HCT116 (cell line): ENCODE measurements around the gene OR6A2. TPM values are rescaled to one million over a fixed set of nuclear protein-coding genes. Genes with fewer than 3 reads are reported as not detected.

ENCODE experiments used
- ATAC-seq: fragments of 200-7000 bp; cut with Tn5 transposase; 2 replicates; pipeline ENCODE4 v1.9.1; 2020; ENCODE audit warnings: mild to moderate bottlenecking, moderate library complexity
- BruUV-seq: library from RNA; stranded (reverse); fragments of 400-500 nt; replicated peaks from 2 replicates; lab custom pipeline; 2021; lab: Mats Ljungman, UMichigan
- CTCF ChIA-PET: fragments of 300-600 bp; sonication (Branson Sonifier 250); formaldehyde crosslinking; loops from one replicate; lab custom pipeline; 2021; ENCODE audit warnings: antibody characterized with exemption; lab: Charles Lee
- POLR2A ChIA-PET: fragments of 300-600, 350-600 bp; sonication (Branson Sonifier 250); formaldehyde crosslinking; loops from one replicate; lab custom pipeline; 2021; ENCODE audit warnings: antibody characterized with exemption; lab: Charles Lee
- RAD21 ChIA-PET, 2 experiments: fragments of 300-600 bp; sonication (Branson Sonifier 250); formaldehyde crosslinking; loops; one replicate each; lab custom pipeline; 2023; ENCODE audit warnings: low total read pairs in 2 of 2; ENCODE audit not compliant: uncharacterized antibody in 2 of 2, unreplicated experiment in 2 of 2, low non-redundant PET in 1 of 2; lab: Charles Lee
- DNase-seq: peaks from one replicate; pipeline ENCODE4 v3.0.0-alpha.2; 2010; ENCODE audit warnings: low read depth, low spot score
- H2AFZ ChIP-seq: fragments of 200-600 bp; shearing (Covaris generic), sonication (generic); 2 replicates; pipeline ENCODE4 v1.6.1; 2017; ENCODE audit warnings: low read depth, mixed run types, mixed read lengths, antibody characterized with exemption, low read length; ENCODE audit not compliant: poor library complexity, severe bottlenecking
- H3K27ac ChIP-seq: 2 replicates; pipeline ENCODE4 v1.5.1; 2012; ENCODE audit warnings: low read depth, low read length
- H3K27me3 ChIP-seq: fragments of 200-600 bp; sonication (generic); 2 replicates; pipeline ENCODE4 v1.6.1; 2016; ENCODE audit warnings: mixed run types, low read length, mixed read lengths; ENCODE audit not compliant: insufficient read depth
- H3K36me3 ChIP-seq, 2 experiments: fragments of 200-500 bp in 1 of 2; fragments of 200-600 bp in 1 of 2; sonication (Bioruptor generic) in 1 of 2; sonication (generic) in 1 of 2; 2 replicates each; pipeline versions ENCODE4 v1.5.1 to v1.6.1; 2014 to 2016; ENCODE audit warnings: low read length in 2 of 2, inconsistent platforms in 1 of 2, mixed read lengths in 1 of 2, mixed run types in 1 of 2; ENCODE audit not compliant: insufficient read depth in 2 of 2, control insufficient read depth in 1 of 2
- H3K4me1 ChIP-seq, 2 experiments: fragments of 200-600 bp in 1 of 2; sonication (generic) in 1 of 2; 2 replicates each; pipeline versions ENCODE4 v1.5.1 to v1.6.1; 2012 to 2017; ENCODE audit warnings: low read length in 2 of 2, inconsistent platforms in 1 of 2, mild to moderate bottlenecking in 1 of 2, mixed read lengths in 1 of 2, mixed run types in 1 of 2, moderate library complexity in 1 of 2; ENCODE audit not compliant: insufficient read depth in 2 of 2, control insufficient read depth in 1 of 2
- H3K4me2 ChIP-seq: fragments of 200-600 bp; sonication (generic); 2 replicates; pipeline ENCODE4 v1.6.1; 2017; ENCODE audit warnings: mixed run types, low read length, mixed read lengths
- H3K4me3 ChIP-seq, 2 experiments: fragments of 200-600 bp in 1 of 2; sonication (generic) in 1 of 2; replicated peaks in 1 of 2; 2 replicates each; pipeline ENCODE4 v1.5.1; 2011 to 2016; ENCODE audit warnings: low read length in 2 of 2, control low read depth in 1 of 2, low read depth in 1 of 2, mild to moderate bottlenecking in 1 of 2, mixed read lengths in 1 of 2, mixed run types in 1 of 2
- H3K79me2 ChIP-seq: fragments of 200-600 bp; sonication (generic); 2 replicates; pipeline ENCODE4 v1.6.1; 2017; ENCODE audit warnings: mild to moderate bottlenecking, mixed run types, low read length, moderate library complexity, mixed read lengths; ENCODE audit not compliant: insufficient read depth
- H3K9ac ChIP-seq: fragments of 200-600 bp; sonication (generic); 2 replicates; pipeline ENCODE4 v1.6.1; 2016; ENCODE audit warnings: low read length, mixed read lengths
- H3K9me2 ChIP-seq: fragments of 200-600 bp; sonication (generic), shearing (Covaris generic); 2 replicates; pipeline ENCODE4 v1.6.1; 2017; ENCODE audit warnings: mixed run types, mild to moderate bottlenecking, moderate library complexity; ENCODE audit not compliant: insufficient read depth
- H3K9me3 ChIP-seq, 2 experiments: fragments of 200-500 bp in 1 of 2; fragments of 200-600 bp in 1 of 2; sonication (Bioruptor generic) in 1 of 2; sonication (generic) in 1 of 2; 2 replicates each; pipeline ENCODE4 v1.6.1; 2014 to 2017; ENCODE audit warnings: low read length in 2 of 2, mixed read lengths in 2 of 2, inconsistent platforms in 1 of 2, low read depth in 1 of 2, mild to moderate bottlenecking in 1 of 2, mixed run types in 1 of 2, moderate library complexity in 1 of 2; ENCODE audit not compliant: control insufficient read depth in 1 of 2, insufficient read depth in 1 of 2
- H4K20me1 ChIP-seq: fragments of 200-600 bp; sonication (generic), shearing (Covaris generic); 2 replicates; pipeline ENCODE4 v1.6.1; 2017; ENCODE audit warnings: mixed run types, mild to moderate bottlenecking, moderate library complexity; ENCODE audit not compliant: insufficient read depth
- CEBPB ChIP-seq: IDR thresholded peaks from 2 replicates; pipeline ENCODE4 v1.6.1; 2012; ENCODE audit warnings: low read depth
- EGR1 ChIP-seq: IDR thresholded peaks from 2 replicates; pipeline ENCODE4 v1.6.1; 2012; ENCODE audit warnings: low read depth
- EZH2 ChIP-seq: fragments of 200-600 bp; sonication (generic); IDR thresholded peaks from 2 replicates; pipeline ENCODE4 v1.6.1; 2017; ENCODE audit warnings: antibody characterized with exemption, mixed run types
- JUND ChIP-seq: IDR thresholded peaks from 2 replicates; pipeline ENCODE4 v1.6.1; 2012
- POLR2A ChIP-seq: IDR thresholded peaks from 2 replicates; pipeline ENCODE4 v1.7.0; 2011; ENCODE audit warnings: borderline replicate concordance; ENCODE audit not compliant: insufficient read depth, insufficient read length; ENCODE audit errors: extremely low read depth
- POLR2AphosphoS5 ChIP-seq: IDR thresholded peaks from 2 replicates; pipeline ENCODE4 v1.6.1; 2011; ENCODE audit warnings: mild to moderate bottlenecking, low read depth, low read length, moderate library complexity
- SIN3A ChIP-seq: IDR thresholded peaks from 2 replicates; pipeline ENCODE4 v1.6.1; 2012; ENCODE audit warnings: low read depth
- SP1 ChIP-seq: IDR thresholded peaks from 2 replicates; pipeline ENCODE4 v1.6.1; 2012; ENCODE audit warnings: low read depth
- SRF ChIP-seq: IDR thresholded peaks from 2 replicates; pipeline ENCODE4 v1.6.1; 2012; ENCODE audit warnings: low read depth
- TCF7L2 ChIP-seq: IDR thresholded peaks from 2 replicates; pipeline ENCODE4 v1.7.0; 2011; ENCODE audit warnings: borderline replicate concordance, inconsistent platforms; ENCODE audit not compliant: insufficient read depth, insufficient read length; ENCODE audit errors: extremely low read depth
- YY1 ChIP-seq: IDR thresholded peaks from 2 replicates; pipeline ENCODE4 v1.6.1; 2011; ENCODE audit warnings: low read length, low read depth, moderate library complexity, mild to moderate bottlenecking; ENCODE audit not compliant: insufficient replicate concordance; ENCODE audit errors: extremely low read depth
- ZFX ChIP-seq: fragments of 450-650 bp; IDR thresholded peaks from 2 replicates; pipeline ENCODE4 v1.6.1; 2017
- intact Hi-C: fragments of 100-400 bp; cut with micrococcal nuclease; formaldehyde crosslinking; loops from 2 replicates; pipeline ENCODE4 v1.10.0; 2022
- total RNA-seq: library from RNA; stranded (reverse); gene quantifications from one replicate; pipeline ENCODE4 v1.2.1, GENCODE V29; 2021; ENCODE audit not compliant: unreplicated experiment
- TF ChIP-seq, protein P1 (sequence below): IDR thresholded peaks from 2 replicates; pipeline ENCODE4 v1.6.1; 2012
- TF ChIP-seq, protein P2 (sequence below): IDR thresholded peaks from 2 replicates; pipeline ENCODE4 v1.6.1; 2012; ENCODE audit warnings: low read depth
- TF ChIP-seq, protein P3 (sequence below), 3 experiments: fragments of 200-600 bp in 1 of 3; sonication (generic) in 1 of 3; IDR thresholded peaks in 2 of 3; conservative IDR thresholded peaks in 1 of 3; 2 replicates each; pipeline ENCODE4 v1.5.1; 2012 to 2017; ENCODE audit warnings: low read depth in 2 of 3, low read length in 2 of 3, antibody characterized with exemption in 1 of 3, borderline replicate concordance in 1 of 3, control low read depth in 1 of 3, mild to moderate bottlenecking in 1 of 3, mixed read lengths in 1 of 3, mixed run types in 1 of 3, moderate library complexity in 1 of 3; ENCODE audit not compliant: insufficient read depth in 1 of 3

OR6A2 gene
- total RNA-seq, 1 experiment from 2014 or later: 0.22 TPM

DNA sequence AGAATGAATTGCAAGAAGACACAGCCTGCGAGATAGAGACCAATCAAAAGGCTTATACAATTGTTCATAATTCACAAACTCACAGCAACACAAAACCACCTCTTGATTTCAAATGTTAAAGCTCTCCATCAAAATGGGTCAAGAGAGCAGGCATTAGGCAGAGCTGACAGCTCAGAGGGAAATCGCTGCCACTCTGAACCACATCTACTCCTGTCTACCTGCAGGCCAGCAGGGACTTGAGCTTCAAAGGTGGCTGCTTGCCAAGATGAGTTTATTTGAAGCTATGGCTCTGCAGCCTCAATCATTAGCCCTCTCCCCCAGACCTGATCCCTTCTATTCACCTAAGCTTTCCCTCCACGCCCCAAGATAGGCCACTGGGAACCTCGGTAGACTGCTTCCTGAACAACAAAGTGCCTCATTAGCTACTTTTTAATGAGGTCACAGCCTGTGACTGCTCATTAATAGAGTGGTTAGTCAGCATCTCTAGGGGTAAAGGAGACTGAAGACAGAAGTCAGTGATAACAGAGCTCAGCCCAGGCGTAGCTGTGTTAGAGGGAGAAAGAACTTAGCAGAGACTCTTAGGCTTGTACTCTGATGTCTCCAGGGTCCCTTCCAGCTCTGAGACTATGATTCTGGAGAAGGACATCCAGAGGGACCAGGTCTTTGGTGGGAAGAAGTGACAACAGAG is 24.8 kb upstream of the OR6A2 start:
- ChIA-PET RAD21 (no interaction called here), POLR2A (no interaction called here), CTCF (interaction anchor here (1.5 kb wide), 1 partner anchor 12 kb away, joined by 9 read pairs; no protein-coding TSS in a partner anchor)
- TF ChIP-seq EZH2 (no peak), POLR2A (no peak), CEBPB (no peak), EGR1 (no peak), JUND (no peak)
- no TSS peak for BruUV-seq
- no peak overlapping the region for H3K4me3 ChIP-seq
- no peak overlapping the region for H3K9ac ChIP-seq
- H3K79me2 ChIP-seq: no peaks in the 10 kb centered on the region
- no peak overlapping the region for H3K4me2 ChIP-seq
- H3K4me1 ChIP-seq: no peaks in the 10 kb centered on the region
- no peak for DNase-seq
- no peaks in the 10 kb centered on the region for H3K27me3 ChIP-seq
- no peaks in the 10 kb centered on the region for H3K9me3 ChIP-seq
- H3K36me3 ChIP-seq: no peaks in the 10 kb centered on the region
- intact Hi-C loops: no loop called here
- no peak overlapping the region for H2AFZ ChIP-seq
- H4K20me1 ChIP-seq: 0 out of 2 replicates have a peak, but pooled peaks cover 3% of the 10 kb centered on the region
- H3K9me2 ChIP-seq: no peaks in the 10 kb centered on the region
- H3K27ac ChIP-seq: no peak overlapping the region
- no peak for ATAC-seq

DNA sequence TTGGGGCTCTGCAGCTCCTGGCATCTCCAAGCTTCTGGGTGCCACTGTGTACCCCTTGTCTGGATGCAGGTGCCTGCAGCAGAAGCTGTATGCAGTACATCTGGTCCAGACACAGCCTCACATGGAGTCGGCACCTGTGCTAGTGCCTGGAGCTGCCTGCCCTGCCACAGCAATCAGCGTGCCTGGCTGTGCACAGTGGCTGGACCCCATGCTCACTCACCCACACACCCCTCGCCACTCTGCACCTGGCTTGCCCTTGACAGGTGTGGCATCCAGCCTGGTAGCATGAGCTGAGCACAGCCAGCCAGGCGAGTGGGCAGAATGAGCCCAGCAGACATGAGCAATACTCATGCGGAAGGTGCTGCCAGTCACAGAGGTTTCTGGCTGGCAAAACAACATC is 19.5 kb upstream of the OR6A2 start:
- ChIA-PET RAD21 (no interaction called here), CTCF (no interaction called here), POLR2A (no interaction called here)
- no peak overlapping the region for H3K27ac ChIP-seq
- no peaks in the 10 kb centered on the region for H3K9me2 ChIP-seq
- H3K9me3 ChIP-seq: no peaks in the 10 kb centered on the region
- H2AFZ ChIP-seq: no peak overlapping the region
- H3K79me2 ChIP-seq: no peaks in the 10 kb centered on the region
- H3K4me2 ChIP-seq: no peak overlapping the region
- no peaks in the 10 kb centered on the region for H3K36me3 ChIP-seq
- no peak overlapping the region for H3K9ac ChIP-seq
- no peak overlapping the region for H3K4me3 ChIP-seq
- ATAC-seq (no peak), DNase-seq (no peak)
- 0 out of 2 replicates have a peak, but pooled peaks cover 3% of the 10 kb centered on the region for H4K20me1 ChIP-seq
- intact Hi-C loops: loop anchor here (10.0 kb wide), 1 partner anchor 456 kb away; no protein-coding TSS in a partner anchor
- no peaks in the 10 kb centered on the region for H3K4me1 ChIP-seq
- no peaks in the 10 kb centered on the region for H3K27me3 ChIP-seq
- no TSS peak for BruUV-seq
- TF ChIP-seq ZFX: no peak
- TF ChIP-seq TCF7L2: no peak
- no peak for TF ChIP-seq YY1
- TF ChIP-seq SP1: no peak
- no peak for TF ChIP-seq POLR2AphosphoS5
- TF ChIP-seq, protein P1, sequence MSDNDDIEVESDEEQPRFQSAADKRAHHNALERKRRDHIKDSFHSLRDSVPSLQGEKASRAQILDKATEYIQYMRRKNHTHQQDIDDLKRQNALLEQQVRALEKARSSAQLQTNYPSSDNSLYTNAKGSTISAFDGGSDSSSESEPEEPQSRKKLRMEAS: no peak
- no peak for TF ChIP-seq CEBPB
- TF ChIP-seq SIN3A: no peak
- TF ChIP-seq, protein P2, sequence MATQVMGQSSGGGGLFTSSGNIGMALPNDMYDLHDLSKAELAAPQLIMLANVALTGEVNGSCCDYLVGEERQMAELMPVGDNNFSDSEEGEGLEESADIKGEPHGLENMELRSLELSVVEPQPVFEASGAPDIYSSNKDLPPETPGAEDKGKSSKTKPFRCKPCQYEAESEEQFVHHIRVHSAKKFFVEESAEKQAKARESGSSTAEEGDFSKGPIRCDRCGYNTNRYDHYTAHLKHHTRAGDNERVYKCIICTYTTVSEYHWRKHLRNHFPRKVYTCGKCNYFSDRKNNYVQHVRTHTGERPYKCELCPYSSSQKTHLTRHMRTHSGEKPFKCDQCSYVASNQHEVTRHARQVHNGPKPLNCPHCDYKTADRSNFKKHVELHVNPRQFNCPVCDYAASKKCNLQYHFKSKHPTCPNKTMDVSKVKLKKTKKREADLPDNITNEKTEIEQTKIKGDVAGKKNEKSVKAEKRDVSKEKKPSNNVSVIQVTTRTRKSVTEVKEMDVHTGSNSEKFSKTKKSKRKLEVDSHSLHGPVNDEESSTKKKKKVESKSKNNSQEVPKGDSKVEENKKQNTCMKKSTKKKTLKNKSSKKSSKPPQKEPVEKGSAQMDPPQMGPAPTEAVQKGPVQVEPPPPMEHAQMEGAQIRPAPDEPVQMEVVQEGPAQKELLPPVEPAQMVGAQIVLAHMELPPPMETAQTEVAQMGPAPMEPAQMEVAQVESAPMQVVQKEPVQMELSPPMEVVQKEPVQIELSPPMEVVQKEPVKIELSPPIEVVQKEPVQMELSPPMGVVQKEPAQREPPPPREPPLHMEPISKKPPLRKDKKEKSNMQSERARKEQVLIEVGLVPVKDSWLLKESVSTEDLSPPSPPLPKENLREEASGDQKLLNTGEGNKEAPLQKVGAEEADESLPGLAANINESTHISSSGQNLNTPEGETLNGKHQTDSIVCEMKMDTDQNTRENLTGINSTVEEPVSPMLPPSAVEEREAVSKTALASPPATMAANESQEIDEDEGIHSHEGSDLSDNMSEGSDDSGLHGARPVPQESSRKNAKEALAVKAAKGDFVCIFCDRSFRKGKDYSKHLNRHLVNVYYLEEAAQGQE: no peak
- no peak for TF ChIP-seq EGR1
- TF ChIP-seq POLR2A: no peak
- no peak for TF ChIP-seq JUND
- TF ChIP-seq, protein P3, sequence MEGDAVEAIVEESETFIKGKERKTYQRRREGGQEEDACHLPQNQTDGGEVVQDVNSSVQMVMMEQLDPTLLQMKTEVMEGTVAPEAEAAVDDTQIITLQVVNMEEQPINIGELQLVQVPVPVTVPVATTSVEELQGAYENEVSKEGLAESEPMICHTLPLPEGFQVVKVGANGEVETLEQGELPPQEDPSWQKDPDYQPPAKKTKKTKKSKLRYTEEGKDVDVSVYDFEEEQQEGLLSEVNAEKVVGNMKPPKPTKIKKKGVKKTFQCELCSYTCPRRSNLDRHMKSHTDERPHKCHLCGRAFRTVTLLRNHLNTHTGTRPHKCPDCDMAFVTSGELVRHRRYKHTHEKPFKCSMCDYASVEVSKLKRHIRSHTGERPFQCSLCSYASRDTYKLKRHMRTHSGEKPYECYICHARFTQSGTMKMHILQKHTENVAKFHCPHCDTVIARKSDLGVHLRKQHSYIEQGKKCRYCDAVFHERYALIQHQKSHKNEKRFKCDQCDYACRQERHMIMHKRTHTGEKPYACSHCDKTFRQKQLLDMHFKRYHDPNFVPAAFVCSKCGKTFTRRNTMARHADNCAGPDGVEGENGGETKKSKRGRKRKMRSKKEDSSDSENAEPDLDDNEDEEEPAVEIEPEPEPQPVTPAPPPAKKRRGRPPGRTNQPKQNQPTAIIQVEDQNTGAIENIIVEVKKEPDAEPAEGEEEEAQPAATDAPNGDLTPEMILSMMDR (IDR thresholded peaks at IDR 0.05 in 2 of 3, conservative IDR thresholded peaks at IDR 0.05 in 1 of 3; ENCODE audit: borderline replicate concordance in 1 of 3, insufficient read depth in 1 of 3, low read depth in 2 of 3, low read length in 2 of 3): no peak
- no peak for TF ChIP-seq SRF
